Glutamatergic neuron (in vitro differentiated cells): ENCODE results near the gene DTNB. TPM values are rescaled to one million over a fixed set of nuclear protein-coding genes. Genes with fewer than 3 reads are reported as not detected.
"Not testable (repeated sequence)": the region's sequence is repeated elsewhere in the genome, so short reads cannot be mapped to it uniquely, and the experiment has no call there.

Experiments used
- DNase-seq: peaks from one replicate; pipeline ENCODE4 v3.0.0; 2022
- H3K27ac Mint-ChIP-seq: one replicate; pipeline ENCODE4 v1.8.0; 2020; ENCODE audit warnings: mild to moderate bottlenecking, mixed read lengths, inconsistent platforms; ENCODE audit not compliant: unreplicated experiment
- H3K27me3 Mint-ChIP-seq: one replicate; pipeline ENCODE4 v1.8.0; 2020; ENCODE audit warnings: mild to moderate bottlenecking, moderate library complexity, mixed read lengths, inconsistent platforms; ENCODE audit not compliant: unreplicated experiment
- H3K36me3 Mint-ChIP-seq: one replicate; pipeline ENCODE4 v1.8.0; 2020; ENCODE audit warnings: mild to moderate bottlenecking, mixed read lengths, inconsistent platforms; ENCODE audit not compliant: unreplicated experiment
- H3K4me1 Mint-ChIP-seq: one replicate; pipeline ENCODE4 v1.8.0; 2020; ENCODE audit warnings: mild to moderate bottlenecking, low read depth, mixed read lengths, inconsistent platforms; ENCODE audit not compliant: unreplicated experiment
- H3K4me3 Mint-ChIP-seq: one replicate; pipeline ENCODE4 v1.8.0; 2020; ENCODE audit warnings: mild to moderate bottlenecking, mixed read lengths, inconsistent platforms; ENCODE audit not compliant: unreplicated experiment
- H3K9me3 Mint-ChIP-seq: one replicate; pipeline ENCODE4 v1.8.0; 2020; ENCODE audit warnings: mild to moderate bottlenecking, moderate library complexity, mixed read lengths, inconsistent platforms; ENCODE audit not compliant: unreplicated experiment
- total RNA-seq: library from RNA; stranded (reverse); fragmentation: NEBNext Ultra II Directional; extraction: Animal tissue kit (Norgen Biotek cat#: 25700); gene quantifications from one replicate; pipeline ENCODE4 v1.2.1, GENCODE V29; 2021; ENCODE audit not compliant: unreplicated experiment
- TF ChIP-seq, protein P1 (sequence below): fragments of 200-600 bp; sonication (generic); IDR thresholded peaks from one replicate; pipeline ENCODE4 v1.5.0; 2021; ENCODE audit not compliant: partially characterized antibody, unreplicated experiment

The DTNB gene
- total RNA-seq, 1 donor from 2014 or later, result 41.7 TPM

DNA sequence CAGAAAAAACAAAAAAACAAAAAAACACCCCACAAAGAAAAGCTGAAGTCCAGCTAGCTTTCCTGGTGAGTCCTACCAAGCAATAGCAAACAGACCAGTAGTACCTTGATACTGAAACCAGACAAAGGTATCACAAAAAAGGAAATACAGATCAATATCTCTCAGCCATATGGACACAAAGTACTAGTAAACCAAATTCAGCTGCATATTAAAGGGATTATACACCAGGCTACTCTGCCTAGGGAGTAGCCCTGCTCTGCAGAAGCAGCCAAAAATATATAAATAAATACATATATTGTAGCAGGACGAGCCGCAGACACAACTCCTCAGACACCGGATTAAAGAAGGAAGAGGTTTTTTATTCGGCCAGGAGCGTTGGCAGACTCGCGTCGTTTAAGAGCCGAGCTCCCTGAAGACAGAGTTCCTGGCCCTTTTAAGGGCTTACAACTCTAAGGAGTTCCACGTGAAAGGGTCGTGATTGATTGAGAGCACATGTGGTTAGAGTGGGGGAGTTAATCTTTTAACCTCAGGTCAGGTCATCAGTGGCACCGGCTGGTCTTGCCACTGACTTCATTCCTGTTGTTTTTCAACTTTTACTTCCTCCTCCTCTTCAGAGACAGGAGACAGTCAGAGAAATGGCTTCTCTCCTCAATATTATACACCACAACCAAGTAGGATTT is 38.4 kb upstream of the DTNB start:
- TF ChIP-seq, protein P1, sequence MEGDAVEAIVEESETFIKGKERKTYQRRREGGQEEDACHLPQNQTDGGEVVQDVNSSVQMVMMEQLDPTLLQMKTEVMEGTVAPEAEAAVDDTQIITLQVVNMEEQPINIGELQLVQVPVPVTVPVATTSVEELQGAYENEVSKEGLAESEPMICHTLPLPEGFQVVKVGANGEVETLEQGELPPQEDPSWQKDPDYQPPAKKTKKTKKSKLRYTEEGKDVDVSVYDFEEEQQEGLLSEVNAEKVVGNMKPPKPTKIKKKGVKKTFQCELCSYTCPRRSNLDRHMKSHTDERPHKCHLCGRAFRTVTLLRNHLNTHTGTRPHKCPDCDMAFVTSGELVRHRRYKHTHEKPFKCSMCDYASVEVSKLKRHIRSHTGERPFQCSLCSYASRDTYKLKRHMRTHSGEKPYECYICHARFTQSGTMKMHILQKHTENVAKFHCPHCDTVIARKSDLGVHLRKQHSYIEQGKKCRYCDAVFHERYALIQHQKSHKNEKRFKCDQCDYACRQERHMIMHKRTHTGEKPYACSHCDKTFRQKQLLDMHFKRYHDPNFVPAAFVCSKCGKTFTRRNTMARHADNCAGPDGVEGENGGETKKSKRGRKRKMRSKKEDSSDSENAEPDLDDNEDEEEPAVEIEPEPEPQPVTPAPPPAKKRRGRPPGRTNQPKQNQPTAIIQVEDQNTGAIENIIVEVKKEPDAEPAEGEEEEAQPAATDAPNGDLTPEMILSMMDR, result no peak
- no peak for DNase-seq
- H3K27me3 Mint-ChIP-seq, result no peaks in the 10 kb centered on the region
- H3K36me3 Mint-ChIP-seq, result peaks cover 5% of the 10 kb centered on the region
- H3K27ac Mint-ChIP-seq, result peak overlapping the region; percentile 78
- no peak overlapping the region for H3K4me3 Mint-ChIP-seq
- peaks cover 2% of the 10 kb centered on the region for H3K9me3 Mint-ChIP-seq
- H3K4me1 Mint-ChIP-seq, result peaks cover 10% of the 10 kb centered on the region

DNA sequence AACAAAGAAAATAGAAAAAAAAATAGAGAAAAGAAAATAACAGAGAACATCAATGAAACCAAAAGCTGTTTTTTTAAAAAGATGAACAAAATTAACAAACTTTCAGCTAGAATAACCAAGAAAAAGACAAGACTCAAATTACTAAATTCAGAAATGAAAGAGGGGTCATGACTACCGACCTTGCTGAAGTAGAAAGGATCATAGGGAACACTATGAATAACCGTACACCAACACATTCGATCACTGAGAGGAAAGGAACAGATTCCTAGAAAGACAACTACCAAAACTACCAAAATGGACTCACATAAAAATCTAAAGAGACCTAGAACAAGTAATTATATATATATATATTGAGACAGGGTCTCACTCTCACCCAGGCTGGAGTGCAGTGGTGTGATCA is 37.4 kb upstream of the DTNB start:
- Mint-ChIP-seq H3K9me3 (peaks cover 5% of the 10 kb centered on the region), H3K27ac (no peak overlapping the region), H3K36me3 (peaks cover 5% of the 10 kb centered on the region)

DNA sequence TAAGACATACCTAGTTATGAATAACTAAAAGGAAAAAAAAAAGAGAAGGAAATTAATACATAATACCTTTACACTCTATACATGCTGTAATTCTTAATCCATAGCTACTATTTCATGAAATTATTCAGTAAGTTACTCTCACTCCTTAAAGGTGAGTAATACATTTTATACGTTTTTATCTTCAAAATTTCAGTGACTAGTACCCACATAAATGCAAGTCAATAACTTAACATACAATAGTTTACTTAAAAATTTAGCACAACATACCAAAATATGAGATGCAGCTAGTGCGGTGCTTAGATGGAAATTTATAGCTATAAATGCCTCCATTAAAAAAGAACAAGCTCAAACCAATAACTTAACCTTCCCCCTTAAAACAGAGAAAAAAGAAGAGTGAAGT is 36.0 kb upstream of the DTNB start:
- TF ChIP-seq, protein P1, result no peak
- peaks cover 5% of the 10 kb centered on the region for H3K36me3 Mint-ChIP-seq
- H3K4me3 Mint-ChIP-seq, result no peak overlapping the region
- H3K4me1 Mint-ChIP-seq, result peaks cover 10% of the 10 kb centered on the region
- no peak for DNase-seq
- H3K27me3 Mint-ChIP-seq, result peaks cover 2% of the 10 kb centered on the region
- peaks cover 5% of the 10 kb centered on the region for H3K9me3 Mint-ChIP-seq
- no peak overlapping the region for H3K27ac Mint-ChIP-seq

More for the DNA sequence above, 37.4 kb upstream of the DTNB start:
- TF ChIP-seq, protein P1, result no peak
- Mint-ChIP-seq H3K27me3 (peaks cover 2% of the 10 kb centered on the region), H3K4me3 (no peak overlapping the region), H3K4me1 (peaks cover 10% of the 10 kb centered on the region)
- no peak for DNase-seq

- H3K4me1 Mint-ChIP-seq, result peaks cover 11% of the 10 kb centered on the region
- no peak overlapping the region for H3K4me3 Mint-ChIP-seq
- H3K36me3 Mint-ChIP-seq, result peaks cover 5% of the 10 kb centered on the region
- peaks cover 2% of the 10 kb centered on the region for H3K27me3 Mint-ChIP-seq
- DNase-seq, result no peak
- TF ChIP-seq, protein P1, result no peak
- H3K27ac Mint-ChIP-seq, result peak overlapping the region; percentile 22
- H3K9me3 Mint-ChIP-seq, result peaks cover 5% of the 10 kb centered on the region
Observed at GRCh38 chr2:25707927-25708590, 34.7 kb upstream of the DTNB start.

- not testable (repeated sequence) for DNase-seq, H3K9me3 Mint-ChIP-seq
Observed at GRCh38 chr2:25705575-25705974, 32.2 kb upstream of the DTNB start.

More at GRCh38 chr2:25705575-25705974, 32.2 kb upstream of the DTNB start:
- H3K4me1 Mint-ChIP-seq, result peaks cover 15% of the 10 kb centered on the region
- H3K36me3 Mint-ChIP-seq, H3K4me3 Mint-ChIP-seq, H3K27me3 Mint-ChIP-seq, H3K27ac Mint-ChIP-seq: not testable (repeated sequence)
